Measurements from ENCODE around the gene ACVR2A.

The ACVR2A gene

GRCh38 chr2:147844697-147845410, at the start of gene ACVR2A:
Gene ACVR2A (plus strand): TSS chr2:147845029. CDS start chr2:147845153, 124 bp downstream.
- peak; percentile 30 for DNase-seq

- DNase-seq = no peak
Measured at GRCh38 chr2:147800316-147800715, 44.5 kb upstream of the ACVR2A start.

- DNase-seq = no peak
Measured at GRCh38 chr2:147806846-147807245, 38.0 kb upstream of the ACVR2A start.

GRCh38 chr2:147808520-147808919, 36.3 kb upstream of the ACVR2A start:
- DNase-seq = no peak

- DNase-seq = no peak
Measured at GRCh38 chr2:147810883-147811765, 33.7 kb upstream of the ACVR2A start.

GRCh38 chr2:147818741-147819140, 26.1 kb upstream of the ACVR2A start:
- DNase-seq = no peak

GRCh38 chr2:147824620-147825019, 20.2 kb upstream of the ACVR2A start:
- no peak for DNase-seq

GRCh38 chr2:147826278-147827087, 18.3 kb upstream of the ACVR2A start:
- DNase-seq = no peak

- no peak for DNase-seq
Measured at GRCh38 chr2:147827088-147827375, 17.8 kb upstream of the ACVR2A start.

- no peak for DNase-seq
Measured at GRCh38 chr2:147829106-147829505, 15.7 kb upstream of the ACVR2A start.

- no peak for DNase-seq
Measured at GRCh38 chr2:147836099-147836498, 8.7 kb upstream of the ACVR2A start.

GRCh38 chr2:147843391-147843863, 1.4 kb upstream of the ACVR2A start:
- no peak for DNase-seq

- DNase-seq = peak; percentile 83
Measured at GRCh38 chr2:147843864-147844696, 749 bp upstream of the ACVR2A start.

GRCh38 chr2:147845411-147845971, 662 bp downstream of the ACVR2A start:
- peak; percentile 27 for DNase-seq

GRCh38 chr2:147846412-147847081, 1.7 kb downstream of the ACVR2A start:
- DNase-seq = no peak

GRCh38 chr2:147847746-147848391, 3.0 kb downstream of the ACVR2A start:
- DNase-seq = no peak

- no peak for DNase-seq
Measured at GRCh38 chr2:147850838-147851237, 6.0 kb downstream of the ACVR2A start.

- no peak for DNase-seq
Measured at GRCh38 chr2:147851244-147851930, 6.6 kb downstream of the ACVR2A start.

- DNase-seq = no peak
Measured at GRCh38 chr2:147854557-147855134, 9.8 kb downstream of the ACVR2A start.

- DNase-seq = no peak
Measured at GRCh38 chr2:147855316-147855715, 10.5 kb downstream of the ACVR2A start.
